VCaP (cell line): Measurements from ENCODE around the gene CNDP2.

Source experiments
- H3K27ac ChIP-seq: fragments of 450-650 bp; 2 replicates; pipeline ENCODE4 v1.5.1; 2017
- TF ChIP-seq, protein P1 (sequence below): fragments of 450-650 bp; conservative IDR thresholded peaks from 2 replicates; pipeline ENCODE4 v1.5.1; 2017; ENCODE audit warnings: mild to moderate bottlenecking, moderate library complexity

Gene CNDP2

DNA sequence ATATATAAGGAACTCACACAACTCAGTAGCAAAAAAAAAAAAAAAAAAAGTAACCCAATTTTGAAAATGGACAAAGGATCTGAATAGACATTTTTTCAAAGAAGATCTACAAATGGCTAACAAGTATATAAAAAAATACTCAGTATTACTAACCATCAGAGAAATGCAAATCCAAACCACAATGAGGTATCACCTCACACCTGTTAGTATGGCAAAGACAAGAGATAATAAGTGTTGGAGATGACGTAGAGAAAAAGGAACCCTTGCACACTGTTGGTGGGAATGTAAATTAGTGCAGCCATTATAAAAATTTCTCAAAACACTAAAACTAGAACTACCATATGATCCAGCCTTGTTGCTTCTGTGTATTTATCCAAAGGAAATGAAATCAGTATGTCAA lies 32.3 kb downstream of the CNDP2 start:
- H3K27ac ChIP-seq: no peak overlapping the region
- TF ChIP-seq, protein P1, sequence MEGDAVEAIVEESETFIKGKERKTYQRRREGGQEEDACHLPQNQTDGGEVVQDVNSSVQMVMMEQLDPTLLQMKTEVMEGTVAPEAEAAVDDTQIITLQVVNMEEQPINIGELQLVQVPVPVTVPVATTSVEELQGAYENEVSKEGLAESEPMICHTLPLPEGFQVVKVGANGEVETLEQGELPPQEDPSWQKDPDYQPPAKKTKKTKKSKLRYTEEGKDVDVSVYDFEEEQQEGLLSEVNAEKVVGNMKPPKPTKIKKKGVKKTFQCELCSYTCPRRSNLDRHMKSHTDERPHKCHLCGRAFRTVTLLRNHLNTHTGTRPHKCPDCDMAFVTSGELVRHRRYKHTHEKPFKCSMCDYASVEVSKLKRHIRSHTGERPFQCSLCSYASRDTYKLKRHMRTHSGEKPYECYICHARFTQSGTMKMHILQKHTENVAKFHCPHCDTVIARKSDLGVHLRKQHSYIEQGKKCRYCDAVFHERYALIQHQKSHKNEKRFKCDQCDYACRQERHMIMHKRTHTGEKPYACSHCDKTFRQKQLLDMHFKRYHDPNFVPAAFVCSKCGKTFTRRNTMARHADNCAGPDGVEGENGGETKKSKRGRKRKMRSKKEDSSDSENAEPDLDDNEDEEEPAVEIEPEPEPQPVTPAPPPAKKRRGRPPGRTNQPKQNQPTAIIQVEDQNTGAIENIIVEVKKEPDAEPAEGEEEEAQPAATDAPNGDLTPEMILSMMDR: no peak

DNA sequence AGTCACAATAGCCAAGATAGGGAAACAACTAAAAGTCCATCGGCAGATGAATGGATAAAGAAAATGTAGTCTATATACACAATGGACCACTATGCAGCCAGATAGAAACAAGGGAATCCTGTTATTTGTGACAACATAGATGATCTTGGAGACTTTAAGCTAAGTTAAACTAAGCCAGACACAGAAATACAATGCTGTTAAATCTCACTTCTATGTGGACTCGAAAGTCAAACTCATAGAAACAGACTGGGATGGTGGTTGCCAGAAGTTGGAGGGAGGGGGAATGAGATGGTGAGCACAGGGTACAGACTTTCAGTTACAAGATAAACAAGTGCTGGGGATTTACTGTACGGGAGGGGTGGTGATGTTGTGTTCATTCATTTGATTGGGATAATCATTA lies 32.8 kb downstream of the CNDP2 start:
- TF ChIP-seq, protein P1: no peak
- no peak overlapping the region for H3K27ac ChIP-seq

DNA sequence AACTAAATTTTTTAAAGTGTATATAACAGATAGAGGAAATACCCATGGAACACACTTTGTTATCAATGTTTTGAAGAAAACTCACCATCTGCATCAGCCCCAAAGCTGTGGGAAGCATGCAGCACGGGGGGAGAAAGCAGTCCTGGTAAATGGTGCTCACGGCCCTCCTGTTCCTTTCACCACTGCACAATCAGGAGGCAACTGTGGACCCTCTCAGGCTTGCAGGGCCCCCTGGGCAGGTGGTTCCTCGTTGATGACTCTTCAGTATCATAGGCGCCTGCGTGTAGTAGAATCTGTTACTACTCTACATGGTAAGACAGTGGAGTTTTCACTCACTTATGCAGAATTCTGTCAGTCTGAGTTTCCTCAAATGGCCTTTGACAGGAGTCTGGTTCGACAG lies 33.2 kb downstream of the CNDP2 start:
- TF ChIP-seq, protein P1: no peak
- no peak overlapping the region for H3K27ac ChIP-seq

DNA sequence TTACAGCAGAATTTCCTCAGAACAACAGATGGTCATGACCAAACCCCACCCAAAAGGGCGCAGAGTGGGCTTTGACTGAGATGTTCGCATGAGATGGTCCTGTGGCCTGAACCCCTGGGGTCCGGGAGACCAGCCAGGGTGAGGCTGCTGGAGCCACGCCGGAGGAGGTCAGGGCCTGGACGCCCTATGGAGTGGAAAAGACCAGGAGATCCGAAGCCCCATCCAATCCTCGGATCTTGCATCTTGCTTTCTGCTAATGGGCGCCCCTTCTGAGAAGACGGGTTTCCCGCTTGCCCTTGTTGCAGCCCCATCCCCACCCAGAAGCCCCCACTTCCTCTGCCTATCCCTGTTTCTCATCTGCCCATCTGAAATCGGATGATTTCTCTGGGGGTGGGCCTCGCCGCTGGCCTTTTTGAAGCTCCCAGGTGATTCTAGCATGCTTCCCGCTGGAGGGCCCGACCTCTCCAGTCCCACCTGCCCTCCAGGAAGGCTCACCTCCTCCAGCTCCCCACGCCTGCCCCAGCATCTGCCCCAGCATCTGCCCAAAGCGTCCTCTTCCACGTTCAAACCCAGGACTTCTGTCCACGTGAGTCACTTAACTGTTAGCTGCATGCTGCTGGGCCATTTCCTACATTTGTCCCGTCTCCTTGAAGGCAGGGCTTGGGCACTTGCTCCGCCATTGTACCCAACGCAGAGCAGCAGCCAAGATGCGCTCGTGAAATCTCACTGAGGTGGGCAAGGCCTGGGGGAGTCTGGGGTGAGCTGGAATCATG lies 33.8 kb downstream of the CNDP2 start:
- TF ChIP-seq, protein P1: no peak
- H3K27ac ChIP-seq: no peak overlapping the region

DNA sequence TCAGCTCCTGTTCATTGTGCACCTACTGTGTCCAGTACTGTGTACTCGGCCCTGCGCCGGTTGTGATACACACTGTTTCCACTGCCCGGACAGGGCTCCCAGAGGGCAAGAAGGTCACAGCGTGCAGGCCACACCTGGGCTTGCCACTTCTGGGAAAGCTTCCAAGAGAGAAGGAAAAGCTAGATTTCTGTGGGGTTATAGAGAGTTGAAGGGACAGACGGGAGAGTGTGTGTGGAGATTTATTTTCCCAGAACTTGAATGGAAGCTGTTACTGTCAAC lies 34.4 kb downstream of the CNDP2 start:
- TF ChIP-seq, protein P1: no peak
- no peak overlapping the region for H3K27ac ChIP-seq

DNA sequence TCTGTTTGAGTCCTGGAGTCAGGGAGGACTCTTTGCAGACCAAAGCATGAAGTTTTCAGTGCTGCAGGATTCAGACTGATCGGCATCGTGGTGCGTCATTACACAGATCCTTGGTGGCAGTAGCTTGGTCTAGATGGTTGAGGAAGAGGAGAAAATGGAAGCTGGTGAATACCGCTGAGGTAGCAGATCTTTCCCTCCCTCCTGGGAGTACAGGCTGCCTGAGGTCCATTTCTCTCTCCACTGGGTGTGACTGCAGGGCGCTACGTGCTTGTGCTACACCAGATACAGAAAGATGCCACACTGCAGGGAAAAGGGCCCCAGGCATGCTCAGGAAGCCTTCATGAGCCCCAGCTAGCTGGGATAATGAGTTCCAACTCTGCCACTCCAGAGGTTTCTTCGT lies 34.9 kb downstream of the CNDP2 start:
- TF ChIP-seq, protein P1: no peak
- H3K27ac ChIP-seq: no peak overlapping the region

DNA sequence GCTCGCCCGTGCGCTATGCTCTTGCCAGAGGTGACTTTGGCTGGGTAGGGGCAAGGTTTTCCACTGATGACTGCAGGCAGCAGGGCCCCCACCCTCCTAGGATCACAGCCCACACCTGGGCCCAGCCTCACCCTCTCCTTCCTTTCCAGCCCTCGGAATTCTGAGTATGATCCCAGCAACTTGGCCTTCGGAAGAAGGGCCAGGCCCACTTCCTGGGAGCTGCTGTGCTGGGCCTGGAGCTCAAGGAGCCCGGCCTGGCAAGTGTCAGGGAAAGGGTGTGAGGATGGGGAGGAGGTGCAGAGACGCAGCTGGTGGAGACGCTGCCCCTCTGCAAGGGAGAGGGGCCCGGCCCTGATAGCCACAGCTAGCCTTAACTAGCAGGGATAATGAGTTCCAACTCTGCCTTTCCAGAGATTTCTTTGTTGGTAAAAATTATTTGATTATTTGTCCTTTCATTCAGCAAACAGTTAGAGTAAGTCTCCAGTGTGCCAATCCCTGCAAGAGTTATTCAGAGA lies 36.4 kb downstream of the CNDP2 start:
- no peak overlapping the region for H3K27ac ChIP-seq
- TF ChIP-seq, protein P1: no peak
